Right forelimb (tissue), 1 donor: Measurements from ENCODE around the gene PLIN5.

Experiments used
- DNase-seq: peaks from one replicate; pipeline ENCODE4 v3.0.0-alpha.2; 2018

Gene PLIN5

DNA sequence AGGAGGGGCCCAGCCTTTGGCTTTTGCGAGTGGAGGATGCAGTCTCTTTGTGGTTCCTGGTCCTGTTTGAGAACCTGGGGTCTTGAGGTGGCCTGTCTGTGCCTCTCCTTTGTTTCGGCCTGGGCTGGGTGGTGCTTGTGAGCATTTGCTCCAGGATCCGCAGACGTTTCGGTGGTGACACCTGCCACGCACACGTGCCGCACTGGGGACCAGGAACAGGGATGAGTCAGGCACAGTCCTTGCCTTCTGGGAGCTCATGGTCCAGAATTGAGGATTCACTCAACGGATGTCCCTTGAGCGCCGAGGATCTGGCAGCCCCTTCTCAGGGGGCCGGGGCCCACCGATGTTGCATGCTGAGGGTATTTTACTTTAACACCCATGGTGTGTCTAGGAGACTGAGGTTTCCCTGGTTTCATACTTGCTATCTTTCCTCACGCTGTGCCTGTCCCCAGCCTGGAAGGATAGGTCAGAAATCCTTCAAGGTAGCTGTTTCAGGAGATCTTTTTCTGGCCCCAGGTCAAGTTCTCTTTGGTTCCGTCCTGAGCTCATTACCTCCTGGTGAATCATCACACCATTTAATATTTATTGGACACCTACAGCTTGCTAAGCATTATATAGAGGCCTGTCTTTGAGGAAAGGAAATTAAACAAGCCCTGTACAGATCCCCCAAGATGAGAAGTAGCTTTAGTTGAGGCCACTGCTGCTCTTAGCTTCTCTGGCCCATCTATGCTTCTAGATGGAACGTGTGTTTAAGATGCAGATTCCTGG is 57.8 kb downstream of the PLIN5 start:
- no peak for DNase-seq

DNA sequence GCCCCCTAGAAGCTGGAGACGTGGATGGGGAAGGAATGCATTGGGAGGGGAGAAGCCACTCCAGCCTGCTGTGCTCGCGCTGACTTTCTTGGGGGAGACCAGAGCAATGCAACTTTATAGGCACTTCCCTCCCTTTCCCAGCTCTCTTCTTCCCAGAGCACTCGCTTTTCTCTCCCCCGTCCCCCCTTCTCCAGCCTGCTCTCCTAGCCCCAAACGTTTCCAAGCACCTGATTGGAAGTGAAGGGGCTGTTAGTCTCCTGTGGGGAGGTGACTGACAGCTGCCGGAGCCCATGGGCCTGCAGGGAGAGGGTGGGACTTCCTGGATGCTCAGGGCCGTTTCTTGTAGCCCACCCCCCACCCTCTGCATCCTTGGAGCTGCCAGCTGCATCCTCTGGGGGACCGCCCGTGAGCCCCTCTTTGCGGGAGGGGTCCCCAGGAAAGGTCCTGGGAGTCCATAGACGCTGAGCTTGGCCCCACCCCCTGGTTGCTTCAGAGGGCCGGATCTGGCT is 60.5 kb downstream of the PLIN5 start:
- DNase-seq = peak; percentile 68

DNA sequence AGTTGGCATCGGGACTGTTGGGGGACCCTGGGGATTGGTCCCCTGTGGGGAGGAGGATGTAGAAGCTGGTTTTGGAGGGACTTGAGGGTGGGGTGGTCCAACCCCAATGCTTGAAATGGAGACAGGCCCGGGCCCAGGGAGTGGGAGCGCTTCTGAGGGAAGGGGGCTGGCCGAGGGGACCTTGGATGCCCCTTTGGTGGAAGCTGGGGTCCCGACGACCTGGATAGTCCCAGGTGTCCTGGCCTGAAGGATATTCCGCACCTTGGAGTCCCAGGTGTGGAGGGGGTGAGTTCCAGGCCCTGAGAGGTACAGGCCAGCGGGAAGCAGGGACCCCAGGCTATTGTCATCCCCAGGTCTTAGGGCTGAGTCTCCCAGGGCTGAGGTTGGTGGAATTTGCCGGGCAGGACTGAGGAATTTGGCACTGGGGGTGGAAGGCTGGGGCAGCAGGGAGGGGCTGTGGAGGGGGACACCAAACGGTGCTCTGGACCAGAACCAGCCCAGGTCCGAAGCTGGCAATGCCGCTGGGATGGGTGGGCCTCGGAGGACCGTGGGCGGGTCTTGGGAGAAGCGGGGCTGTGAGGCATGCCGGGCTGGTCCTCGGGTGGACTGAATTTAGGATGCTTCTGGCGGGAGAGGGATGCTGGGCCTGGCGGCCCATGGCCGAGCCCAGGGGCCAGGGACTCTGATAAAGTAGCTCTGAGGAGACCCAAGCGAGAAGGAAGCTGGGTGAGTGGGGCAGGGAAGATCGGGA is 61.1 kb downstream of the PLIN5 start:
- no peak for DNase-seq

DNA sequence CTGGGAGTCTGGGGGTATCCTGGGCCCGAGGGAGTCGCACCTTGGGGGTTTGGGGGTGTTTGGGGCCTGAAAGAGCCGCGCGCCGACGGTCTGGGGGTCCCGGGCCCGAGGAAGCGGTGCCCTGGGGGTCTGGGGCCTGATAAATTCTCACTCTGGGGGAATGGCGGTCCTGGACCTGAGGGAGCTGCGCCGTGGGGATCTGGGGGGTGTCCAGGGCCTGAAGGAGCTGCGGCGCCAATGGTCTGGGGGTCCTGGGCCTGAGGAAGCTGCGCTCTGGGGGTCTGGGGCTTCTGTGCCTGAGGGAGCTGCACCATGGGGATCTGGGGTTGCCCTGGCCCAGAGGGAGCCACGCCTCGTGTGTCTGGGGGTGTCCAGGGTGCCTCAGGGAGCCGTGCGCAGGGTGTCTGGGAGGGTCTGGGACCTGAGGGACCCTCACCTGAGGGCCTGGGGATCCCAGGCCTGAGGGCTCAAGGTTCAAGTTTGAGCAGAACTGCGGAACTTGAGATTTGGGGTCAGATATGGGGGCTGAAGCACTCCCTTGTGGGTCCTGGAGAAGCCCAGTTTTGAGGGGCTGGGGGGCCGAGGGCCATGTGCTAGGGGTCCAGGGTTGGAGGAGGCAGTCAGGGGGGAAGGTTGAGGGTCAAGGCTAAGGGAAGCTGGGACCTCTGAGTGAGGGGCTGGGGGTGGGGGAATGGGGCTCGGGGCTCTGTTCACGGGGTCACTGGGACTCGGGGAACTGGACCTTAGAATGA is 61.8 kb downstream of the PLIN5 start:
- no peak for DNase-seq
